GM23338 (cell line): ENCODE data around the gene NOD1. TPM values are rescaled to one million over a fixed set of nuclear protein-coding genes. Genes with fewer than 3 reads are reported as not detected.

ENCODE experiments used
- ATAC-seq: fragments of 200-7000 bp; cut with Tn5 transposase; 3 replicates; pipeline ENCODE4 v1.9.1; 2020
- DNase-seq: peaks from one replicate; pipeline ENCODE4 v3.0.0-alpha.2; 2015; ENCODE audit warnings: low spot score
- H2AFZ ChIP-seq: fragments of 200-600 bp; sonication (generic); 2 replicates; pipeline ENCODE4 v1.8.0; 2016; ENCODE audit warnings: antibody characterized with exemption, mild to moderate bottlenecking, moderate library complexity
- H3F3A ChIP-seq: fragments of 200-600 bp; sonication (generic); replicated peaks from 2 replicates; pipeline ENCODE4 v1.8.0; 2017; ENCODE audit warnings: antibody characterized with exemption, mixed run types, low read depth
- H3K27ac ChIP-seq: fragments of 200-600 bp; sonication (generic); 2 replicates; pipeline ENCODE4 v1.6.1; 2016; ENCODE audit warnings: low read depth
- H3K27me3 ChIP-seq: fragments of 200-600 bp; sonication (generic); 2 replicates; pipeline ENCODE4 v1.8.0; 2016; ENCODE audit warnings: mild to moderate bottlenecking, mixed run types, moderate library complexity; ENCODE audit not compliant: insufficient read depth
- H3K36me3 ChIP-seq: fragments of 200-600 bp; sonication (generic); 2 replicates; pipeline ENCODE4 v1.8.0; 2016; ENCODE audit warnings: mild to moderate bottlenecking; ENCODE audit not compliant: insufficient read depth
- H3K4me1 ChIP-seq: fragments of 200-600 bp; sonication (generic); 2 replicates; pipeline ENCODE4 v1.8.0; 2016; ENCODE audit warnings: mild to moderate bottlenecking, moderate library complexity; ENCODE audit not compliant: insufficient read depth
- H3K4me2 ChIP-seq: fragments of 200-600 bp; sonication (generic); 2 replicates; pipeline ENCODE4 v1.7.1; 2017; ENCODE audit warnings: mixed run types
- H3K4me3 ChIP-seq: fragments of 200-600 bp; sonication (generic); 2 replicates; pipeline ENCODE4 v1.6.1; 2016; ENCODE audit warnings: mixed run types
- H3K79me2 ChIP-seq: fragments of 200-600 bp; sonication (generic); replicated peaks from 2 replicates; pipeline ENCODE4 v1.8.0; 2017; ENCODE audit warnings: mild to moderate bottlenecking; ENCODE audit not compliant: insufficient read depth
- H3K9me2 ChIP-seq: fragments of 200-600 bp; sonication (generic); 2 replicates; pipeline ENCODE4 v1.8.0; 2017; ENCODE audit not compliant: insufficient read depth
- H4K20me1 ChIP-seq: fragments of 200-600 bp; sonication (generic); replicated peaks from 2 replicates; pipeline ENCODE4 v1.8.0; 2017; ENCODE audit warnings: mild to moderate bottlenecking; ENCODE audit not compliant: insufficient read depth
- H3K27ac Mint-ChIP-seq: 2 replicates; pipeline ENCODE4 v1.8.0; 2020; ENCODE audit warnings: inconsistent platforms, mild to moderate bottlenecking, moderate library complexity, mixed read lengths
- H3K27me3 Mint-ChIP-seq: 3 replicates; pipeline ENCODE4 v1.8.0; 2022; ENCODE audit warnings: low read depth, mild to moderate bottlenecking, moderate library complexity, mixed read lengths, inconsistent platforms; ENCODE audit not compliant: insufficient read depth, poor library complexity
- H3K36me3 Mint-ChIP-seq: 3 replicates; pipeline ENCODE4 v1.8.0; 2021; ENCODE audit warnings: low read depth, mild to moderate bottlenecking, inconsistent platforms, moderate library complexity, mixed read lengths
- H3K4me1 Mint-ChIP-seq: 3 replicates; pipeline ENCODE4 v1.8.0; 2020; ENCODE audit warnings: mild to moderate bottlenecking, inconsistent platforms, mixed read lengths
- H3K4me3 Mint-ChIP-seq: 3 replicates; pipeline ENCODE4 v1.8.0; 2021; ENCODE audit warnings: moderate library complexity, mild to moderate bottlenecking, inconsistent platforms, mixed read lengths
- H3K9me3 Mint-ChIP-seq: 3 replicates; pipeline ENCODE4 v1.8.0; 2020; ENCODE audit warnings: moderate library complexity, mild to moderate bottlenecking, inconsistent platforms, mixed read lengths
- CREB1 ChIP-seq: fragments of 250-450 bp; sonication (Bioruptor Pico); IDR thresholded peaks from 2 replicates; pipeline ENCODE4 v1.5.0; 2020; ENCODE audit warnings: low read depth, mild to moderate bottlenecking, moderate library complexity
- ETS1 ChIP-seq: IDR thresholded peaks from 2 replicates; pipeline ENCODE4 v1.6.1; 2016; ENCODE audit warnings: antibody characterized with exemption
- EZH2 ChIP-seq: fragments of 200-600 bp; sonication (generic); IDR thresholded peaks from one replicate; pipeline ENCODE4 v1.8.0; 2017; ENCODE audit warnings: antibody characterized with exemption, mild to moderate bottlenecking, low read depth; ENCODE audit not compliant: unreplicated experiment
- EZH2phosphoT487 ChIP-seq: fragments of 200-600 bp; sonication (generic); IDR thresholded peaks from one replicate; pipeline ENCODE4 v1.8.1; 2018; ENCODE audit warnings: antibody characterized with exemption; ENCODE audit not compliant: unreplicated experiment
- JUNB ChIP-seq: IDR thresholded peaks from one replicate; pipeline ENCODE4 v1.6.1; 2016; ENCODE audit warnings: antibody characterized with exemption; ENCODE audit not compliant: unreplicated experiment
- NANOG ChIP-seq: IDR thresholded peaks from 2 replicates; pipeline ENCODE4 v1.6.1; 2016; ENCODE audit warnings: antibody characterized with exemption, borderline replicate concordance
- POLR2AphosphoS5 ChIP-seq: IDR thresholded peaks from 2 replicates; pipeline ENCODE4 v1.6.1; 2016; ENCODE audit warnings: antibody characterized with exemption, low read depth
- REST ChIP-seq: IDR thresholded peaks from one replicate; pipeline ENCODE4 v1.6.1; 2018; ENCODE audit warnings: antibody characterized with exemption; ENCODE audit not compliant: unreplicated experiment
- STAT1 ChIP-seq: IDR thresholded peaks from one replicate; pipeline ENCODE4 v1.6.1; 2016; ENCODE audit warnings: antibody characterized with exemption; ENCODE audit not compliant: unreplicated experiment
- ZNF114 ChIP-seq: fragments of 250-450 bp; sonication (Bioruptor Pico); IDR thresholded peaks from 2 replicates; pipeline ENCODE4 v1.5.0; 2020; ENCODE audit warnings: mild to moderate bottlenecking, moderate library complexity
- ZNF331 ChIP-seq: fragments of 250-450 bp; sonication (Bioruptor Pico); IDR thresholded peaks from 2 replicates; pipeline ENCODE4 v1.5.0; 2020; ENCODE audit warnings: low read depth, mild to moderate bottlenecking, moderate library complexity
- polyA plus RNA-seq: library from polyadenylated mRNA; unstranded; fragments of >200 nt; fragmentation: Nextera tagmentation; extraction: Ambion mirVana; gene quantifications from 2 replicates; pipeline ENCODE4 v1.2.1, GENCODE V29; 2016
- total RNA-seq: library from RNA; depleted of rRNA; stranded (reverse); fragments of >200 nt; shearing (Covaris generic); gene quantifications from 2 replicates; pipeline ENCODE4 v1.2.3, GENCODE V29; 2014
- TF ChIP-seq, protein P1 (sequence below): fragments of 250-450 bp; sonication (Bioruptor Pico); IDR thresholded peaks from 2 replicates; pipeline ENCODE4 v1.5.0; 2020; ENCODE audit warnings: mild to moderate bottlenecking, moderate library complexity
- TF ChIP-seq, protein P2 (sequence below), 2 experiments: fragments of 200-600 bp in 1 of 2; sonication (generic) in 1 of 2; conservative IDR thresholded peaks; 2 replicates each; pipeline versions ENCODE4 v1.5.1 to v1.6.1; 2016 to 2017; ENCODE audit warnings: antibody characterized with exemption in 2 of 2, low read depth in 2 of 2, mild to moderate bottlenecking in 2 of 2, moderate library complexity in 1 of 2

Gene NOD1
- total and polyA plus RNA-seq, 2 experiments from 2014 or later: 2.1 to 7.3 TPM

DNA sequence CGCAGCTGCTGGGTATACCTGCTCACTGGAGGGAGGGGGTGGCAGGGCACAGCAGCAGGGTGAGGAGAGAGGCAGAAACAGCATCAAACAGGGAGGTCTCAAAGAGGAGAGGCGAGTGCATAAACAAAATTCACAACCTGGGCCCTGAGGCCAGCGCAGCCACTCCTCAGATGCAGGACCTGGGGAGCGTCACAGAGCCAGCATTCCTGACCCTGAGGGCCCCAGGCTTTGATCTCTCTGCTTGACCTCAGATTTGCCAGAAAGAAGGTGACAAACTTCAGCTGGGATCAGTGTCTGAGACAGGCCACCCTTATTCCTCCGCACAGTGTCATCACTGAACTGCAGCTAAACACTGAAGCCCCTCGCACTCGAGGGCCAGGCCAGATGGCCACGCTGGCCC is 25.6 kb downstream of the NOD1 start:
- no peak overlapping the region for H3K27ac Mint-ChIP-seq
- no peak for DNase-seq
- Histone ChIP-seq H3K4me1 (peaks cover 11% of the 10 kb centered on the region), H3K27ac (no peak overlapping the region), H3K9me2 (no peaks in the 10 kb centered on the region), H3K36me3 (no peaks in the 10 kb centered on the region; the same call in 1 of the 2 replicates), H3F3A (no peaks in the 10 kb centered on the region), H3K27me3 (no peaks in the 10 kb centered on the region), H2AFZ (no peak overlapping the region), H3K4me3 (no peak overlapping the region), H4K20me1 (no peaks in the 10 kb centered on the region), H3K4me2 (no peak overlapping the region), H3K79me2 (no peaks in the 10 kb centered on the region)
- H3K36me3 Mint-ChIP-seq: peaks cover 11% of the 10 kb centered on the region; the same call in 2 of the 3 replicates
- no peak for TF ChIP-seq ETS1
- TF ChIP-seq EZH2phosphoT487: no peak
- no peak for TF ChIP-seq POLR2AphosphoS5
- TF ChIP-seq, protein P1, sequence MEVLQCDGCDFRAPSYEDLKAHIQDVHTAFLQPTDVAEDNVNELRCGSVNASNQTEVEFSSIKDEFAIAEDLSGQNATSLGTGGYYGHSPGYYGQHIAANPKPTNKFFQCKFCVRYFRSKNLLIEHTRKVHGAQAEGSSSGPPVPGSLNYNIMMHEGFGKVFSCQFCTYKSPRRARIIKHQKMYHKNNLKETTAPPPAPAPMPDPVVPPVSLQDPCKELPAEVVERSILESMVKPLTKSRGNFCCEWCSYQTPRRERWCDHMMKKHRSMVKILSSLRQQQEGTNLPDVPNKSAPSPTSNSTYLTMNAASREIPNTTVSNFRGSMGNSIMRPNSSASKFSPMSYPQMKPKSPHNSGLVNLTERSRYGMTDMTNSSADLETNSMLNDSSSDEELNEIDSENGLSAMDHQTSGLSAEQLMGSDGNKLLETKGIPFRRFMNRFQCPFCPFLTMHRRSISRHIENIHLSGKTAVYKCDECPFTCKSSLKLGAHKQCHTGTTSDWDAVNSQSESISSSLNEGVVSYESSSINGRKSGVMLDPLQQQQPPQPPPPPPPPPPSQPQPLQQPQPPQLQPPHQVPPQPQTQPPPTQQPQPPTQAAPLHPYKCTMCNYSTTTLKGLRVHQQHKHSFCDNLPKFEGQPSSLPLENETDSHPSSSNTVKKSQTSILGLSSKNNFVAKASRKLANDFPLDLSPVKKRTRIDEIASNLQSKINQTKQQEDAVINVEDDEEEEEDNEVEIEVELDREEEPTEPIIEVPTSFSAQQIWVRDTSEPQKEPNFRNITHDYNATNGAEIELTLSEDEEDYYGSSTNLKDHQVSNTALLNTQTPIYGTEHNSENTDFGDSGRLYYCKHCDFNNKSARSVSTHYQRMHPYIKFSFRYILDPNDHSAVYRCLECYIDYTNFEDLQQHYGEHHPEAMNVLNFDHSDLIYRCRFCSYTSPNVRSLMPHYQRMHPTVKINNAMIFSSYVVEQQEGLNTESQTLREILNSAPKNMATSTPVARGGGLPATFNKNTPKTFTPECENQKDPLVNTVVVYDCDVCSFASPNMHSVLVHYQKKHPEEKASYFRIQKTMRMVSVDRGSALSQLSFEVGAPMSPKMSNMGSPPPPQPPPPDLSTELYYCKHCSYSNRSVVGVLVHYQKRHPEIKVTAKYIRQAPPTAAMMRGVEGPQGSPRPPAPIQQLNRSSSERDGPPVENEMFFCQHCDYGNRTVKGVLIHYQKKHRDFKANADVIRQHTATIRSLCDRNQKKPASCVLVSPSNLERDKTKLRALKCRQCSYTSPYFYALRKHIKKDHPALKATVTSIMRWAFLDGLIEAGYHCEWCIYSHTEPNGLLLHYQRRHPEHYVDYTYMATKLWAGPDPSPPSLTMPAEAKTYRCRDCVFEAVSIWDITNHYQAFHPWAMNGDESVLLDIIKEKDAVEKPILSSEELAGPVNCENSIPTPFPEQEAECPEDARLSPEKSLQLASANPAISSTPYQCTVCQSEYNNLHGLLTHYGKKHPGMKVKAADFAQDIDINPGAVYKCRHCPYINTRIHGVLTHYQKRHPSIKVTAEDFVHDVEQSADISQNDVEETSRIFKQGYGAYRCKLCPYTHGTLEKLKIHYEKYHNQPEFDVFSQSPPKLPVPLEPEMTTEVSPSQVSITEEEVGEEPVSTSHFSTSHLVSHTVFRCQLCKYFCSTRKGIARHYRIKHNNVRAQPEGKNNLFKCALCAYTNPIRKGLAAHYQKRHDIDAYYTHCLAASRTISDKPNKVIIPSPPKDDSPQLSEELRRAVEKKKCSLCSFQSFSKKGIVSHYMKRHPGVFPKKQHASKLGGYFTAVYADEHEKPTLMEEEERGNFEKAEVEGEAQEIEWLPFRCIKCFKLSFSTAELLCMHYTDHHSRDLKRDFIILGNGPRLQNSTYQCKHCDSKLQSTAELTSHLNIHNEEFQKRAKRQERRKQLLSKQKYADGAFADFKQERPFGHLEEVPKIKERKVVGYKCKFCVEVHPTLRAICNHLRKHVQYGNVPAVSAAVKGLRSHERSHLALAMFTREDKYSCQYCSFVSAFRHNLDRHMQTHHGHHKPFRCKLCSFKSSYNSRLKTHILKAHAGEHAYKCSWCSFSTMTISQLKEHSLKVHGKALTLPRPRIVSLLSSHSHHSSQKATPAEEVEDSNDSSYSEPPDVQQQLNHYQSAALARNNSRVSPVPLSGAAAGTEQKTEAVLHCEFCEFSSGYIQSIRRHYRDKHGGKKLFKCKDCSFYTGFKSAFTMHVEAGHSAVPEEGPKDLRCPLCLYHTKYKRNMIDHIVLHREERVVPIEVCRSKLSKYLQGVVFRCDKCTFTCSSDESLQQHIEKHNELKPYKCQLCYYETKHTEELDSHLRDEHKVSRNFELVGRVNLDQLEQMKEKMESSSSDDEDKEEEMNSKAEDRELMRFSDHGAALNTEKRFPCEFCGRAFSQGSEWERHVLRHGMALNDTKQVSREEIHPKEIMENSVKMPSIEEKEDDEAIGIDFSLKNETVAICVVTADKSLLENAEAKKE (CRISPR knock-in tag): no peak
- TF ChIP-seq, protein P2, sequence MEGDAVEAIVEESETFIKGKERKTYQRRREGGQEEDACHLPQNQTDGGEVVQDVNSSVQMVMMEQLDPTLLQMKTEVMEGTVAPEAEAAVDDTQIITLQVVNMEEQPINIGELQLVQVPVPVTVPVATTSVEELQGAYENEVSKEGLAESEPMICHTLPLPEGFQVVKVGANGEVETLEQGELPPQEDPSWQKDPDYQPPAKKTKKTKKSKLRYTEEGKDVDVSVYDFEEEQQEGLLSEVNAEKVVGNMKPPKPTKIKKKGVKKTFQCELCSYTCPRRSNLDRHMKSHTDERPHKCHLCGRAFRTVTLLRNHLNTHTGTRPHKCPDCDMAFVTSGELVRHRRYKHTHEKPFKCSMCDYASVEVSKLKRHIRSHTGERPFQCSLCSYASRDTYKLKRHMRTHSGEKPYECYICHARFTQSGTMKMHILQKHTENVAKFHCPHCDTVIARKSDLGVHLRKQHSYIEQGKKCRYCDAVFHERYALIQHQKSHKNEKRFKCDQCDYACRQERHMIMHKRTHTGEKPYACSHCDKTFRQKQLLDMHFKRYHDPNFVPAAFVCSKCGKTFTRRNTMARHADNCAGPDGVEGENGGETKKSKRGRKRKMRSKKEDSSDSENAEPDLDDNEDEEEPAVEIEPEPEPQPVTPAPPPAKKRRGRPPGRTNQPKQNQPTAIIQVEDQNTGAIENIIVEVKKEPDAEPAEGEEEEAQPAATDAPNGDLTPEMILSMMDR (conservative IDR thresholded peaks at IDR 0.05; ENCODE audit: low read depth in 2 of 2): no peak
- no peak for TF ChIP-seq ZNF331
- no peak for TF ChIP-seq STAT1
- TF ChIP-seq REST: no peak
- TF ChIP-seq NANOG: no peak
- no peak for TF ChIP-seq JUNB
- TF ChIP-seq ZNF114 (CRISPR knock-in tag): no peak
- no peak for TF ChIP-seq CREB1 (CRISPR knock-in tag)
- no peak for TF ChIP-seq EZH2
- H3K4me1 Mint-ChIP-seq: peaks cover 26% of the 10 kb centered on the region
- peaks cover 4% of the 10 kb centered on the region for H3K27me3 Mint-ChIP-seq
- no peaks in the 10 kb centered on the region for H3K9me3 Mint-ChIP-seq
- ATAC-seq: no peak
- H3K4me3 Mint-ChIP-seq: no peak overlapping the region
